Activated T-cell treated with anti-CD3 and anti-CD28 coated beads for 4 hours (primary cell): ENCODE results near the gene PRKG1.
"Not testable (repeated sequence)": the region's sequence is repeated elsewhere in the genome, so short reads cannot be mapped to it uniquely, and the experiment has no call there.

Experiments used
- DNase-seq: peaks from one replicate; pipeline ENCODE4 v3.0.0-alpha.2; 2020

Gene PRKG1

GRCh38 chr10:51281387-51281786, 207.1 kb downstream of the PRKG1 start:
- DNase-seq: not testable (repeated sequence)

- no peak for DNase-seq
These were observed 211.3 kb downstream of the PRKG1 start for GRCh38 chr10:51285601-51286000.

- no peak for DNase-seq
These were observed 214.2 kb downstream of the PRKG1 start for GRCh38 chr10:51288511-51288910.

- DNase-seq: no peak
These were observed 215.2 kb downstream of the PRKG1 start for GRCh38 chr10:51289519-51289918.

DNA sequence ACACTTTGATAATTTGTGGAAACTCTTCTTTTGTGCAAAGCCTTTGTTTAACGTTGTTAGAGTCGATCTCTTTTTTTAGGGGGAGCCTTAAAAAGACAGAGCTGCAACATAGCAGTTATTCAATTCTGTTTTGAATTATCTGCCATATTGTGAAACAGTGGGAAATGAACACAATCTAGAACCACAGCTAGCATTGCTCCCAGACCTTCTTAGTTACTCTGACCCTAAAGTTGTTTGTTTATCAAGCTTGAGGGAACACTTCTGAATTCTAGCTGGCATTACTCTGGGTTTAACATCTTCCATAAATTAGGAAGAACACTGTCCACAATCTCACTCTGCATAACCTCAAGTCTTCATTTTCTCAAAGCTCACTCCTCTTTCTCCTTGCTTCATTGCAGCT, 217.7 kb downstream of the PRKG1 start:
- no peak for DNase-seq

DNA sequence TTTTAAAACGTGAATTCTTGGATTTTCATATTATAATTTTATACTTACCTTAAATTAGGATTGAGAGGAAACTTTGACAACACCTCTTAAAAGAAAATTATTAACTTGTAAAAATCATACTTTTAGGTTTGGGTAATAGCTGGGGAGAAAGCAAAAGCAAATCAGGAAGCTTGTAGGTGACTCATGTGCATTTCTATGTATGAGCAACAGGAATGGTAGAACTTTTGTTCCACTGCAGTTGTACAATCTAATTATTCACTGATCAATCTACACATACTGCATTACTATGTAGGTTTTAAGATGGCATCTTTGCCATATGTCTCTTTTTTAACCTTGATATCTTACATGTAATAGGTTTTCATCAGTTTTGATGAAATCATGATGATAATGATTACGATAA, 223.2 kb downstream of the PRKG1 start:
- no peak for DNase-seq

GRCh38 chr10:51300617-51301304, 226.5 kb downstream of the PRKG1 start:
- no peak for DNase-seq

DNA sequence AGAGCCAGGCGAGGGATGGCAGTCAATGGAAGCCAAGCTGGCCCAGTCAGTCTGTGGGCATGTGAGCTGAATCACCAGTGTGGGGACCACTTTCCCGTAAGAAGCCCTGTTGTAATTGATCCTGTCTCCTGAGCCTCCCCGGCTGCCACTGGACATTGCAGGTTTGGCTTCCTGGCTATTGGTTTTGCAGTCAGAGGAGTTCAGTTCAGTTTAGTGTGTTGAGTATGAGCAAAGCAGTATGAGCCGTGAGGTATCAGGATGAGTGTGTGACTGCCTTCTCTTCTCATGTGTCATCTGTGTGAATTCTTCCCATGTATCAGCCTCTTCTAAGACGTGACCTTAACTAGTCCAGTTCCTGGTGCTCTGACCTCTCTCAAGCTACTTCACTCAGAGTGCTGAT, 227.4 kb downstream of the PRKG1 start:
- DNase-seq: no peak

DNA sequence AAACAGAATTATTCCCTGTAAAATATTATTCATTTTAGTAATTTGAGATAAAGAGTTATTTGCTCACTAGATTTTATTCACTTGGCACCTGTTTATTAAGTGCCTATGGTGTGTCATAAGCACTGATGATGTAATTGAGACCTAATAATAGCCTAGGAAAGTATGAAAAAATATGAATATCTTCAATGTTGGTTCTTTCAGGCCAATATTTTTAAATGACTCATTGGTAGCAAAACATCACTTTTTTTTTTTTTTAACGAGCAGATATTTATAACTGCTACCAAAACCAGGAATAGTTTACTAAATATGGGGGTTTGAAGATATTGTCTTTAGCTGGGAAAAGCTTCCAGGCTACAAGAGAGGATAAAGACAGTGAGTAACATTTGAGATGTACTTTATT, 228.0 kb downstream of the PRKG1 start:
- no peak for DNase-seq

DNA sequence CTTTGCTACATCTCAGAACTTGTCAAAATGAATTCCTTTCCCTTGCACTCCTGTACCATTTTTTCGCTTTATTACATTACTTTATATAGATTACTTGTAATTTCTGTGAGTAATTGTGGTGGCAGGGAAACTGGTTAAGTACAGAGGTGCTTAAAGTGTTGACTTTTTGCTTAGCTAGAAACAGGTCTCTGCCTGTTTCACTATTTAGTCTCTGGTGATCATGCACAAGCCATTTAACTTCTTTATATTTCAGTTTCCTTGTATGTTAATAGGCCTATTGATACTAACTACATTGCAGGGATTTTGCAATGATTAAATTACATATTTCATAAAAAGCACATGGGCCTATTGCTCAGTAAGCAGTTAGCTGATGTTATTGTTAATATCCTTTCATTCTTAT, 233.8 kb downstream of the PRKG1 start:
- no peak for DNase-seq

GRCh38 chr10:51311228-51311627, 236.9 kb downstream of the PRKG1 start:
- DNase-seq: no peak

DNA sequence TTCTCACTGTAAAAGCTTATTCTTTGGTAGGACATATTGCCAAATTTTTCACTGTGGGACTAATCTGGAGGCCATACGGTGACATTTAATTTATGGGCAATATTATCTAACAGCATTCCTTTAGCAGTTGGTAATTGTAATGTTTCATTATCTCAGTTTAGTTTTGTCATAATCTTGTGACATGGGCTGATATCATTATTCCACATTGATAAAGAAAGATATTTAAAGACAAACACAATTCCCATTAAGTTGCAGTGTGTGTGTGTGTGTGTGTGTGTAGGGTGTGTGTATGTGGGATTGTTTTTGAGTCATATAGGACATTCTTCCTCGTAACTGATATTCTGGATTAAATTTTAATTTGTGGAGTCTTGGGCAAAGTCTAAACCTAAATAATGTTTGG, 238.5 kb downstream of the PRKG1 start:
- DNase-seq: no peak

- DNase-seq: no peak
These were observed 239.0 kb downstream of the PRKG1 start for GRCh38 chr10:51313251-51313650.

DNA sequence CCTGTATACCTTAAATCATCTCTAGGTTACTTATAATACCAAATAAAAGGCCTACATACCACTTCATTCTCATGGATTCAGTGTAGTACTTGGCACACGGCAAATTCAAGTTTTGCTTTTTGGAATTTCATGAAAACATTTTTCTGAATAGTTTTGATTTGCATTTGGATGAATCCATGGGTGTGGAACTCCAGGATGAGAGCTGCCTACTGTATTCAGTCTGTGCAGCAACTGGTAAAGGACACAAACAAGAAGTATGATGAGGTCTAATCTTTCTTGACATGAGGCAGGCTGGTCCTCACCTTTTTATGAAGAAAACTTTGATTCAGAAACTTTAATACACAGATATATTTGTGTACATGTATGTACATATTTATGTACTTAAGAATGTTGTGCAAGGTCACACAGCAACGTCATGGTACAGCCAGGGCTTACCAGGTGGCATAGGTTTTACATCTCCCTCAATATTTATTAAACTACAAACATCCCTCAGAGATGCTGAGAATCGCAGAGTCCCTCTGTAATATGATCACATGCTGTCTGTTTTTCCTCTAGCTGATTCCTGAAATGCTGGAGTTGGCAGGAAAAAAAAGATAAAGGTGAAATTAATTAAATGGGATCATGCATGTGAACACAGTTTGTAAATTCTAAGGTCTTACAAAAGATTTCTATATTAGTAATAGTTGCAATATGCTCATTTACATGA, 239.6 kb downstream of the PRKG1 start:
- DNase-seq: no peak

DNA sequence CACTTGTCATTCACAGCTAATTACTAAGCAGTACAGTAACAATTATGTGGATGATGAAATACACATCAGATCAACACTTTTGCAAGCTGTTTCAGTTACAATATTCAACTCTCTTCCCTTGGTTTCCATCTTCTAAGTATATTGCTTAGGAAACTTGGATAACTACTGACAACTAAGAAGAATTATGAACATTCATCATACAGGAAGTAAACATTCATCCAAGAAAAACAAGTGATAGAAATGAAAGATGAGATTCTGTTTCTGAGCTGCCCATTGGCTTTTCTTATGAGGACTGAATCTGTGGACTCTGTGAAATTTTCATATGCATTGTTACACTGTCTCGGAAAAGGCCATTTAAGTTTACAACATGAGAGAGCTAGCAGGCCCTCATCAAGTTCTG, 240.2 kb downstream of the PRKG1 start:
- no peak for DNase-seq

DNA sequence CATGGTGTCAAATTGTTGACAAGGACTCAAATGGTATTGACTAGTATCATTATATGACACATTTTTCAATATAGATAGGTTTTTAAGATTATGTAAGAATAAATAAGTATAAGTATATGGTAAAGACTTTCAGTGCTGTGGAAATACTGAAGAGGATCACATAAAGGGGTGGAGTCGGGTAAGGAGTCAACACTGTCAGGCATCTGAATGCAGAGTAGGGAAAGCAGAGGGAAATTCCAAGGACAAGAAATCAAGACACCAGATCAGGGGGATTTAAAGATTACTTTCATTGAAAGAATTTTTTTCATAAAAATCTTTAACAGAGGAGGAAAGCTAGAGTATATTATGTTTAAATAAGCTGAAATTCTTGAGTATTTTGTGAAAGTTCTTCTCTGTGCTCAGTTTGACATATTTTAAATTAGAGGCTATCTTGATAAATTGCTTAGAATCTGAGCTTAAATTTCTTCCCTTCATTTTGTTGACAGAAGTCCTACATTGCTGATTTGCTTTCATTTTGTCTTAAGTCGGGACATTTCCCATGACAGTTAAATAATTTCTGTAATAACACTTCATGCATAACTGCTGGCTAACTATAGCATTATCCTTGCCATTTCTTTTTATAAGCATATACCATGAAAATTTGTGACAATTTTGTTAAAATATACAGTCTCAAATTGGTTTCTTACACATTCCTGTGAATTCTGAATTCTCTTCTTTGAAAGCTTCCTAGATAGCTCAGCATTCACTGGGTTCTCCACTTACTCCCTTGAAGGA, 244.3 kb downstream of the PRKG1 start:
- DNase-seq: no peak

DNA sequence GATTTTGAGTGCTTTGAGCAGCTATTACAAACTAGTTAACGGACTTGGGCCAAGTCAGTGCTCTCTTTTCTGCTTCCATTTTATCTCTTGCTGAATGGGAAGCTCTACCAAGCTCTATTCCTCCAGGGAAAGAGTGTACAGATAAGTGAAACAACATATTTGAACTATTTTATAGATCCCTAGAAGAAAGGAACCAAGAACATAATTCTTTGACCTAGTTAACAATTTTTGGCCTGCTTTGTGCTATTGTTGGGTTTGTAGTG, 244.8 kb downstream of the PRKG1 start:
- no peak for DNase-seq

DNA sequence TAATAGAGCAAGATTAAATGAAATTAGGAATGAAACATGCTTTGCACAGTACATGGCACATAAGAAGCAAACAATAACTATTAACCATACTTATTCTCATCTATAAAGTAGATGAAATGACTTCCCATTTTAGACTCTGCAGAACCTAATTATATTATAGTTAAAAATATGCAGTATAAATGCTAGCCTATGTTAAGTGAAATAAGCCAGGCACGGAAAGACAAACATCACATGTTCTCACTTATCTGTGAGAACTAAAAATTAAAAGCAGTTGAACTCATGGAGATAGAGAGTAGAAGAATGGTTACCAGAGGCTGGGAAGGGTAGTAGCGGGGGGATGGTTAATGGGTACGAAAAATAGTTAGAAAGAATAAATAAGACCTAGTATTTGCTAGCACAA, 247.0 kb downstream of the PRKG1 start:
- DNase-seq: no peak

- DNase-seq: no peak
These were observed 247.7 kb downstream of the PRKG1 start for GRCh38 chr10:51321980-51322379.

DNA sequence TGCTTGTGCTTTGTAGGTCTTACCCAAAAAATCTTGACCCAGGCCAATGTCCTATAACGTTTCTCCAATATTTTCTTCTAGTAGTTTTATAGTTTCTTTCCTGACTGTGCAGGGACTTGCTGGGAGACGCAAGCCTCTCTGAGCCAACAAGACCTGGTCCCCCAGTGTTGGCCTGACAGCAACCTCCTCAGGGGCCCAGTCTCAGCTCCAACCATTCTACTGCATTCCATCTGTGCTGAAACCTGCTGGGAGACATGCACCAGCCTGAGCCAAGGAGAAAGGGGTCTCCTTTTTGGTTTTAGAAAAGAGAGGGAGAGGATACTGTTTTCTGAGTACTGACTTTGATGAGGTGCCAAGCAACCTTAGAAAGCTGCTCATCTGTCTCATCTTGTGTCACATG, 251.4 kb downstream of the PRKG1 start:
- no peak for DNase-seq

DNA sequence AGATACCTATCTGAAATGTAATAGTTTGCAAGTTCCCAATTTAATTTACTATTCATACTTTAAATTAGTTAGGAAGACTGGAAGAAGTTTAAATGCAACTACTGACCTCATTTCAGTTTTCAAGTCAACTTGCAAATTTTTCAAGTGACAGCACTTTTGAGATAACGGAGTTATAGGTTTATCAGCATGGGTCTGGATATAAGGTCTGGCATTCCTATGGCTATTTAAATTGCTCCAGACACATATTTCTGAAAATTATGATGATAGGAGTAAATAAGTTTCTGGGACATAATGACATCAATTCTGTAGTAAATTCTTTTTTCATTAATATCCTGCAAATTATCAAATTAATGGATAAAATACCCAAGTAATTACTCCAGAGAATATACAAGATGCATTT, 251.9 kb downstream of the PRKG1 start:
- DNase-seq: no peak

GRCh38 chr10:51327432-51327831, 253.1 kb downstream of the PRKG1 start:
- no peak for DNase-seq

DNA sequence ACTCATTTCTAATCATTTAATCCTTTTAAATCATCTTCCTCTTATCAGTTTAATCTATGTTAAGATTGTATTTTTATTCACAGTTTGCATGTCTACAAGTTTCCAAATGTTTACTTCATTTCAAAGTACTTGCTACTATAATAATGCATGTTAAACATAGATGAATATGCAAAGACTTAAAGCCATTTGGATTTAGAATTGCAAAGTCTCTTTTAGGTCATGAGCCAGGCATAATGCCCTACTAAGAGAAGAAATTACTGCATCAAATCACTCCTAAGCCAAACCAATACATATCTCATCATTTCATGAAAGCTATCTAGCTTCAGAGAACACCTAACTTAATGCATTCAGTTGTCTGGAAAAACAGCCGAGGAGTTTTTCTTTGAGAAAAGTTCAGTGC, 266.1 kb downstream of the PRKG1 start:
- DNase-seq: no peak

GRCh38 chr10:51340845-51341610, 266.7 kb downstream of the PRKG1 start:
- no peak for DNase-seq
